ENCODE measurements around the gene SNPH. TPM values are rescaled to one million over a fixed set of nuclear protein-coding genes. Genes with fewer than 3 reads are reported as not detected.
"Not testable (repeated sequence)": the region's sequence is repeated elsewhere in the genome, so short reads cannot be mapped to it uniquely, and the experiment has no call there.

SNPH gene
- polyA plus RNA-seq, 1 donor = 2.3 TPM

DNA sequence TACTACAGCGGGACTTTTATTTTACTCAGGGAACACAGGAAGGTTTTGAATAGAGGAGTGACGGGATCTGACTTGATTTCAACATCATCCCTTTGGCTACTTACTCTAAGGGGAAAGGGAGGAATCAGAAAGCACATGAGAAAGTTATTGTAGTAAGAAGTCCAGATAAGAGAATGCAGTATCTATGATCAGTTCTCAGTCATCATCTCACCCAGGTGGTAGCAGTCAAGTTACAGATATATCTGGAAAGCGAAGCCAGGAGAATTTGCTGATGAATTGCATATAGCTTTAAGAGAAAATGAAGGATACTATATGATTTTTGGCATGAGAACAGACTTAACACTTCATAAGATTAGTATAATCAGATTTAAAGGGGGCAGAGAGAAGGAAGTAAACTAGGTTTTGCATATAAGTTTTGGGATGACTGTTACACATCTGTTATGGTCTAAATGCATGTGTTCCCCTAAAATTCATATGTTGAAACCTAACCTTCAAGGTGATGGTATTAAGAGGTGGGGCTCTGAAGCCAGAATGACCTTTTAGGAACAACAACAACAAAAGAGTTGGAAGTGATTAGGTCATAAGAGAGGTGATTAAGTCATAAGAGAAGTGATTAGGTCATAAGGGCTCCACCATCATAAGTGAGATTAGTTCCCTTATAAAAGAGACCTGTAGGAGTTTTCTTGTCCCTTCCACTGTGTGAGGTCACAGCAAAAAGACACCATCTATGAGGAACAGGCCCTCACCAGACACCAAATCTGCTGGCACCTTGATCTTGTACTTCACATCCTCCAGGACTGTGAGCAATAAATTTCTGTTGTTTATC, 33.6 kb upstream of the SNPH start:
- no peaks in the 10 kb centered on the region for H3K9me3 ChIP-seq (ENCODE audit: control insufficient read depth, low read depth, low read length)
- no peaks in the 10 kb centered on the region for H3K36me3 ChIP-seq (ENCODE audit: control insufficient read depth, insufficient read depth, low read length)
- H3K4me3 ChIP-seq (ENCODE audit: low read length) = no peak overlapping the region
- H3K27me3 ChIP-seq (ENCODE audit: control insufficient read depth, insufficient read depth, low read length) = peaks cover 33% of the 10 kb centered on the region
- no peak overlapping the region for H3K27ac ChIP-seq (ENCODE audit: low read length)
- DNase-seq = no peak
- 73% methylated on average over 3 of the region's 3 CpGs for WGBS (ENCODE audit: insufficient coverage, low lambda C conversion rate)
- H3K4me1 ChIP-seq (ENCODE audit: control insufficient read depth, insufficient read depth, low read length) = no peaks in the 10 kb centered on the region

DNA sequence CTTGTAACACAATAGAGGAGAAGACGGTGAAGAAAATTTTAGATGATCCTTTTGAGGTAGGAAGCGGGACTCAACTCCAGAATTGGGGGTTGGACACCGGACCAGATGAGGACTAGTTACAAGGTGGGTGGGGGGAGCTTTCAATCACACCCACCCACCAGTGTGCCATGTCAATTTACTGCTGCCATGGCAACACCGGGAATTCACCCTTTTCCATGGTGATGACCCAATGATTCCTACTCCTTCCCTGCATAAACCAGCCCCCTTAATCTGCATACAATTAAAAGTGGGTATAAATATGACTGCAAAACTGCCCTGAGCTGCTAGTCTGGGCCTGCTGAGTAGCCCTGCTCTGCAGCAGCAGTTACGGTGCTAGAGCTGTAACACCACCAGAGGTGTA, 25.5 kb upstream of the SNPH start:
- Histone ChIP-seq H3K27me3 (ENCODE audit: control insufficient read depth, insufficient read depth, low read length) (peaks cover 4% of the 10 kb centered on the region), H3K27ac (ENCODE audit: low read length) (no peak overlapping the region), H3K9me3 (ENCODE audit: control insufficient read depth, low read depth, low read length) (no peaks in the 10 kb centered on the region), H3K4me1 (ENCODE audit: control insufficient read depth, insufficient read depth, low read length) (no peaks in the 10 kb centered on the region), H3K4me3 (ENCODE audit: low read length) (no peak overlapping the region), H3K36me3 (ENCODE audit: control insufficient read depth, insufficient read depth, low read length) (no peaks in the 10 kb centered on the region)
- 100% methylated on average over 1 of the region's 5 CpGs for WGBS (ENCODE audit: insufficient coverage, low lambda C conversion rate)
- no peak for DNase-seq

DNA sequence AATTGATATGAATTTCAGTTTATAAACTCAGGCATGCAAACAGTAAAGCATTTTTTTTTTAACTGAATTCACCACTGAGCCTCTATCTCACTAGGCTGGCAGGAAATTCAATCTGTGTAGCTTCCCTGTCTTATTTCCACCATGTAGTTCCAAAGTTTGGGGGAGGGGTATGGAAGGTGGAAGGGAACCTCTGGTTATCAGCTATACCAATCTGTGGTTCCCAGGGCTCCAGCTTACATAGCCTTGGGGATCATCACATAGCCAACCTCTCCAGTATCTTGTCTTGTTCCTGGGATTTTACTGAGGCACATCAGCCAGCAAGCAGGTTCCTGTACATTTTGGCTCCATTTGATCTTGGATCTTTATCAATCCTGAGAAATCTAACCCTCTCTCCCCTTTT, 24.6 kb upstream of the SNPH start:
- Histone ChIP-seq H3K4me1 (ENCODE audit: control insufficient read depth, insufficient read depth, low read length) (no peaks in the 10 kb centered on the region), H3K27me3 (ENCODE audit: control insufficient read depth, insufficient read depth, low read length) (no peaks in the 10 kb centered on the region), H3K9me3 (ENCODE audit: control insufficient read depth, low read depth, low read length) (no peaks in the 10 kb centered on the region), H3K4me3 (ENCODE audit: low read length) (no peak overlapping the region), H3K27ac (ENCODE audit: low read length) (no peak overlapping the region), H3K36me3 (ENCODE audit: control insufficient read depth, insufficient read depth, low read length) (no peaks in the 10 kb centered on the region)
- no peak for DNase-seq

DNA sequence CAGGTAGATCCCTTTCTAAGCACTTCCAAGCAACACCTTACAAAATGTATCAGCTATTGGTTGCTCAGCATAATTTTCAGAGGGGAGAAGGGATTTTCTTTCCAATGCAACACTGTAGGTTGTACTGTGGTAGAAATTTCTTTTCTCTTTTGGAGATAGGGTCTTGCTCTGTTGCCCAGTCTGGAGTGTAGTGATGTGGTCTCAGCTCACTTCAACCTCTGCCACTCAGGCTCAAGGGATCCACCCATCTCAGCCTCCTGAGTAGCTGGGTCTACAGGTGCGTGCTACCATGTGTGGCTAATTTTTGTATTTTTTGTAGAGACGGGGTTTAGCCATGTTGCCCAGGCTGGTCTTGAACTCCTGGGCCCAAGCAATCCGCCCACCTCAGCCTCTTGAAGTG, 24.0 kb upstream of the SNPH start:
- Histone ChIP-seq H3K27ac (ENCODE audit: low read length) (no peak overlapping the region), H3K4me3 (ENCODE audit: low read length) (no peak overlapping the region), H3K9me3 (ENCODE audit: control insufficient read depth, low read depth, low read length) (no peaks in the 10 kb centered on the region), H3K27me3 (ENCODE audit: control insufficient read depth, insufficient read depth, low read length) (no peaks in the 10 kb centered on the region), H3K36me3 (ENCODE audit: control insufficient read depth, insufficient read depth, low read length) (no peaks in the 10 kb centered on the region), H3K4me1 (ENCODE audit: control insufficient read depth, insufficient read depth, low read length) (no peaks in the 10 kb centered on the region)
- no CpG with 5 or more reads among the region's 3 CpGs for WGBS (ENCODE audit: insufficient coverage, low lambda C conversion rate)
- no peak for DNase-seq

DNA sequence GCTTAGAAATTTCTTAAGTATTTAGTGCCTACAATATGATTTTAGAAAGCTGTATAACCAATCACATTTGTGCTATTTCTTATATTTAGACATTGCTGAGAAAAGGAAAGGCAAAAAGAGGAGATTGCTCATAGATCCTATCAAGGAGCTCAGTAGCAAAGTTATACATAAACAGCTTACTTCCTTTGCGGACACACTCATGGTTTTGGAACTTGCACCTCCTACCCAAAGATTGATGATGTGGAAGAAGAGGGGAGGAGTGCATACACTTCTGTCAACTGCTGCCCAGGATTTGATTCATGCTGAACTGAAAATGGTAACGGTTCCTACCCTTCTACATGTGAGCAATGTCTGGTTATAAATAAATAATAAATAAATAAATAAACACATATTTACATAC, 23.6 kb upstream of the SNPH start:
- Histone ChIP-seq H3K9me3 (ENCODE audit: control insufficient read depth, low read depth, low read length) (no peaks in the 10 kb centered on the region), H3K36me3 (ENCODE audit: control insufficient read depth, insufficient read depth, low read length) (no peaks in the 10 kb centered on the region), H3K4me1 (ENCODE audit: control insufficient read depth, insufficient read depth, low read length) (no peaks in the 10 kb centered on the region), H3K4me3 (ENCODE audit: low read length) (no peak overlapping the region), H3K27ac (ENCODE audit: low read length) (no peak overlapping the region), H3K27me3 (ENCODE audit: control insufficient read depth, insufficient read depth, low read length) (no peaks in the 10 kb centered on the region)
- no CpG with 5 or more reads among the region's 2 CpGs for WGBS (ENCODE audit: insufficient coverage, low lambda C conversion rate)
- no peak for DNase-seq

DNA sequence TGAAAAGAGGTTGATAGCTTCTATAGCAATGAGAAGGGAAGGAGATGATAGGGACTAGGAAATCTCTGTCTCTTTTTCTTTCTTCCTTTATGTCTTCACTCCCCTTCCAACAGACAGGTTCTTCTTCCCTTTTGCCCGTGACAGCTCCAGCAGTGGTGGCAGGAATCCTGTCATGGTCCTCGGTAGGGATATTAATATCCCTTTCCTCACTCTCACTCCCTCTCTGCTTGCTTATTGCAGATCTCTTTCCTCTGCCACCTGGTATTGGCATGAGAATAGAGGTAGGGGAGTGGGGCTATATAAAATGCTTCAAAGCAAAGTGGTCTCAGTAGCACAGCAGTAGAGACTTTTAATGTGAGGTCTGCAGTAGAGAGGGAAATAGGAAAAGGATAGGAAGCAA, 20.5 kb upstream of the SNPH start:
- WGBS (ENCODE audit: insufficient coverage, low lambda C conversion rate) = no CpG with 5 or more reads among the region's 2 CpGs
- DNase-seq = no peak
- no peaks in the 10 kb centered on the region for H3K9me3 ChIP-seq (ENCODE audit: control insufficient read depth, low read depth, low read length)

DNA sequence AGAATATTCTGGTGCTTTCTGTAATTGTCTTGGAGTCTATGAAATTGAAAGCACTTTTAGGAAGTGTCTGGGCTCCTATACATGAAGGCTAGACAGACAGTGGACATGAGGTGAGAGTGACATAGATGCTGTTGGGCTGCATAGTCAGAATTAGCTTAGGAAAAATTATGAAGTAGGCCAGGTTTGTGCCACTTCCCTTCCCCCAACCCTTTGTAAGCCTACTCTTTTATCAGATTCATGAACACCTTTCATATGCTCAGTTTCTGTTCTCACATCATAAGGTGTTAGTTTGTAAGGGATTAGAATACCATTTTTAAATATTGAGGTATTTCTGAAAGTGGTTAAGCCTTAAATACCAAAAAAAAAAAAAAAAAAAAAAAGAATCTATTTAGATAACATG, 18.4 kb upstream of the SNPH start:
- Histone ChIP-seq H3K36me3 (ENCODE audit: control insufficient read depth, insufficient read depth, low read length) (no peaks in the 10 kb centered on the region), H3K4me3 (ENCODE audit: low read length) (no peak overlapping the region), H3K4me1 (ENCODE audit: control insufficient read depth, insufficient read depth, low read length) (no peaks in the 10 kb centered on the region), H3K27ac (ENCODE audit: low read length) (no peak overlapping the region), H3K27me3 (ENCODE audit: control insufficient read depth, insufficient read depth, low read length) (peaks cover 4% of the 10 kb centered on the region), H3K9me3 (ENCODE audit: control insufficient read depth, low read depth, low read length) (no peaks in the 10 kb centered on the region)
- no peak for DNase-seq

More for the DNA sequence above, 20.5 kb upstream of the SNPH start:
- H3K4me1 ChIP-seq (ENCODE audit: control insufficient read depth, insufficient read depth, low read length) = no peaks in the 10 kb centered on the region
- no peak overlapping the region for H3K27ac ChIP-seq (ENCODE audit: low read length)
- H3K4me3 ChIP-seq (ENCODE audit: low read length) = no peak overlapping the region
- H3K27me3 ChIP-seq (ENCODE audit: control insufficient read depth, insufficient read depth, low read length) = no peaks in the 10 kb centered on the region
- no peaks in the 10 kb centered on the region for H3K36me3 ChIP-seq (ENCODE audit: control insufficient read depth, insufficient read depth, low read length)

DNA sequence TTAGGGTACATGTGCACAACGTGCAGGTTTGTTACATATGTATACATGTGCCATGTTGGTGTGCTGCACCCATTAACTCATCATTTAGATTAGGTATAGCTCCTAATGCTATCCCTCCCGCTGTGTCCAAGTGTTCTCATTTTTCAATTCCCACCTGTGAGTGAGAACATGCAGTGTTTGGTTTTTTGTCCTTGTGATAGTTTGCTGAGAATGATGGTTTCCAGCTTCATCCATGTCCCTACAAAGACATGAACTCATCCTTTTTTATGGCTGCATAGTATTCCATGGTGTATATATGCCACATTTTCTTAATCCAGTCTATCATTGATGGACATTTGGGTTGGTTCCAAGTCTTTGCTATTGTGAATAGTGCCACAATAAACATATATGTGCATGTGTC, 15.8 kb upstream of the SNPH start:
- DNase-seq = not testable (repeated sequence)

DNA sequence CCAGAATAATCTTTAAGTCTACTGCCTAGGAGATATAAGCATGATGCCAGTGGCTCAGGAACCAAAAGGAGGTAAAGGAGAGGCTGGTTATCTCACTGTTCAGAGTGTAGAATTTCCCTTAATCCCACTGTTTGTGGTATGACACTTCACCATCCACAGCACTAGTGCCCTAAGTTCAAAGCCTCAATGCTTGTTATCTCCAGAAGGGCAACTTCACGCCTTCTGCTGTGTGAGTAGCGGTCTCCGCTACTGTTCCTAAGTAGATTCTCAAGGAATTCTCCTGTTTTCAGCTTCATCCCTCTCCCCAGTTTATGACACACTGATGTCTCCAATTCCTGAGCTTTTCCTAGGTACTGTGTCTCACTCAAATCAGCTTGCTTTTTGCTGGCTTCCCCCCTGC, 13.7 kb upstream of the SNPH start:
- Histone ChIP-seq H3K9me3 (ENCODE audit: control insufficient read depth, low read depth, low read length) (no peaks in the 10 kb centered on the region), H3K4me1 (ENCODE audit: control insufficient read depth, insufficient read depth, low read length) (no peaks in the 10 kb centered on the region), H3K36me3 (ENCODE audit: control insufficient read depth, insufficient read depth, low read length) (no peaks in the 10 kb centered on the region), H3K4me3 (ENCODE audit: low read length) (no peak overlapping the region), H3K27me3 (ENCODE audit: control insufficient read depth, insufficient read depth, low read length) (peaks cover 6% of the 10 kb centered on the region), H3K27ac (ENCODE audit: low read length) (no peak overlapping the region)
- WGBS (ENCODE audit: insufficient coverage, low lambda C conversion rate) = no CpG with 5 or more reads among the region's 3 CpGs
- DNase-seq = no peak

More for the DNA sequence above, 15.8 kb upstream of the SNPH start:
- not testable (repeated sequence) for H3K4me1 ChIP-seq (ENCODE audit: control insufficient read depth, insufficient read depth, low read length); H3K27me3 ChIP-seq (ENCODE audit: control insufficient read depth, insufficient read depth, low read length); H3K36me3 ChIP-seq (ENCODE audit: control insufficient read depth, insufficient read depth, low read length); H3K9me3 ChIP-seq (ENCODE audit: control insufficient read depth, low read depth, low read length); H3K27ac ChIP-seq (ENCODE audit: low read length); H3K4me3 ChIP-seq (ENCODE audit: low read length)
- no CpG with 5 or more reads among the region's 2 CpGs for WGBS (ENCODE audit: insufficient coverage, low lambda C conversion rate)

DNA sequence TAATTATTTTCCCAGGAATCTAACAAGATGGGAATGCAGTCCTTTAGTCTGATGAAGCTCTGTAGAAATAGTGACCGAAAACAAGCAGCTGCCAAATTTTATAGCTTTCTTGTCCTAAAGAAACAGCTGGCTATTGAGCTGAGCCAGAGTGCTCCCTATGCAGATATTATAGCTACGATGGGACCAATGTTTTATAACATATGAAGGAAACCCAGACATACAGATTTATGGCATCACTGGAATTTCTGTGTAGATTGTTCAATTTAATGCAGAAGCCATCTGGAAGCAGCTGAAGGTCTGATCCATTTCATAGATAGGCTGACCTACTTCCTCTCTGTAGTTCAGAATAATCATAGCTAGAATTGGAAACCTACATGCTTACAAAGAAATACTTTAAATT, 11.8 kb upstream of the SNPH start:
- no peaks in the 10 kb centered on the region for H3K4me1 ChIP-seq (ENCODE audit: control insufficient read depth, insufficient read depth, low read length)

DNA sequence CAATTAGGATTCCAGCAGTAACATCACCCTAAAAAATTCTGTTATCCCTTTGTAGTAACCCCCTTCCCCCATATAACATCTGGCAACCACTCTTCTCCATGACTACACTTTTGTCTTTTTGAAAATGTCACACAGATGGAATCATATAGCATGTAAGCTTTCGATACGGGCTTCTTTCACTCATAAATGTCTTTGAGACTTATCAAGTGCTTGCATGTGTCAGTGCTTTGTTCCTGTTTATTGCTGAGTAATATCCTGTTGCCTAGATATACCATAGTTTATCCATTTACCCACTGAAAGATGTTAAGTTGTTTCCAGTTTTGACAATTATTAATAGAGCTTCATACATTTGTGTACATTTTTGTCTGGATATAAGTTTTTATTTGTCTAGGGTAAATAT, 10.4 kb upstream of the SNPH start:
- Histone ChIP-seq H3K4me1 (ENCODE audit: control insufficient read depth, insufficient read depth, low read length) (no peaks in the 10 kb centered on the region), H3K9me3 (ENCODE audit: control insufficient read depth, low read depth, low read length) (no peaks in the 10 kb centered on the region), H3K27me3 (ENCODE audit: control insufficient read depth, insufficient read depth, low read length) (peaks cover 6% of the 10 kb centered on the region), H3K4me3 (ENCODE audit: low read length) (no peak overlapping the region), H3K36me3 (ENCODE audit: control insufficient read depth, insufficient read depth, low read length) (no peaks in the 10 kb centered on the region), H3K27ac (ENCODE audit: low read length) (no peak overlapping the region)
- DNase-seq = no peak
- WGBS (ENCODE audit: insufficient coverage, low lambda C conversion rate) = 92% methylated on average over 2 of the region's 2 CpGs

More for the DNA sequence above, 11.8 kb upstream of the SNPH start:
- Histone ChIP-seq H3K4me3 (ENCODE audit: low read length) (no peak overlapping the region), H3K36me3 (ENCODE audit: control insufficient read depth, insufficient read depth, low read length) (no peaks in the 10 kb centered on the region), H3K27me3 (ENCODE audit: control insufficient read depth, insufficient read depth, low read length) (peaks cover 6% of the 10 kb centered on the region), H3K9me3 (ENCODE audit: control insufficient read depth, low read depth, low read length) (no peaks in the 10 kb centered on the region), H3K27ac (ENCODE audit: low read length) (no peak overlapping the region)
- DNase-seq = no peak
- WGBS (ENCODE audit: insufficient coverage, low lambda C conversion rate) = 80% methylated on average over 1 of the region's 2 CpGs
